Erythroblast (primary cell): ENCODE data around the gene TSGA10.

ENCODE experiments used
- DNase-seq, 2 experiments: peaks; one replicate each; lab custom pipeline; 2025; lab: John Stamatoyannopoulos, UW
- GATA1 ChIP-seq: IDR thresholded peaks from 2 replicates; pipeline ENCODE4 v1.6.1; 2011; ENCODE audit warnings: low read depth, mild to moderate bottlenecking, control low read depth, low read length, moderate library complexity
- POLR2A ChIP-seq: IDR thresholded peaks from 2 replicates; pipeline ENCODE4 v1.6.1; 2011; ENCODE audit warnings: mild to moderate bottlenecking, low read length

Gene TSGA10

GRCh38 chr2:98972582-98973167, 182.1 kb downstream of the TSGA10 start:
- TF ChIP-seq POLR2A (no peak), GATA1 (no peak)
- no peak for DNase-seq

- no peak for TF ChIP-seq GATA1
- no peak for TF ChIP-seq POLR2A
Measured at GRCh38 chr2:98959810-98960507, 194.8 kb downstream of the TSGA10 start.

GRCh38 chr2:98952966-98953365, 201.8 kb downstream of the TSGA10 start:
- no peak for TF ChIP-seq GATA1
- no peak for TF ChIP-seq POLR2A
- no peak for DNase-seq

More at GRCh38 chr2:98959810-98960507, 194.8 kb downstream of the TSGA10 start:
- DNase-seq: no peak

GRCh38 chr2:98948956-98949739, 205.6 kb downstream of the TSGA10 start:
- DNase-seq: no peak
- no peak for TF ChIP-seq POLR2A
- TF ChIP-seq GATA1: no peak

- no peak for DNase-seq
- TF ChIP-seq POLR2A (no peak), GATA1 (no peak)
Measured at GRCh38 chr2:98947554-98947953, 207.2 kb downstream of the TSGA10 start.
